Hair follicular keratinocyte (primary cell): Measurements from ENCODE around the gene STK33. TPM values are rescaled to one million over a fixed set of nuclear protein-coding genes. Genes with fewer than 3 reads are reported as not detected.

Experiments
- total RNA-seq: library from RNA; depleted of rRNA; stranded (reverse); fragments of >200 nt; gene quantifications from 2 replicates; pipeline ENCODE4 v1.2.3, GENCODE V29; 2015

The STK33 gene
- 0.46 and 1.1 TPM in 2 replicates for total RNA-seq

DNA sequence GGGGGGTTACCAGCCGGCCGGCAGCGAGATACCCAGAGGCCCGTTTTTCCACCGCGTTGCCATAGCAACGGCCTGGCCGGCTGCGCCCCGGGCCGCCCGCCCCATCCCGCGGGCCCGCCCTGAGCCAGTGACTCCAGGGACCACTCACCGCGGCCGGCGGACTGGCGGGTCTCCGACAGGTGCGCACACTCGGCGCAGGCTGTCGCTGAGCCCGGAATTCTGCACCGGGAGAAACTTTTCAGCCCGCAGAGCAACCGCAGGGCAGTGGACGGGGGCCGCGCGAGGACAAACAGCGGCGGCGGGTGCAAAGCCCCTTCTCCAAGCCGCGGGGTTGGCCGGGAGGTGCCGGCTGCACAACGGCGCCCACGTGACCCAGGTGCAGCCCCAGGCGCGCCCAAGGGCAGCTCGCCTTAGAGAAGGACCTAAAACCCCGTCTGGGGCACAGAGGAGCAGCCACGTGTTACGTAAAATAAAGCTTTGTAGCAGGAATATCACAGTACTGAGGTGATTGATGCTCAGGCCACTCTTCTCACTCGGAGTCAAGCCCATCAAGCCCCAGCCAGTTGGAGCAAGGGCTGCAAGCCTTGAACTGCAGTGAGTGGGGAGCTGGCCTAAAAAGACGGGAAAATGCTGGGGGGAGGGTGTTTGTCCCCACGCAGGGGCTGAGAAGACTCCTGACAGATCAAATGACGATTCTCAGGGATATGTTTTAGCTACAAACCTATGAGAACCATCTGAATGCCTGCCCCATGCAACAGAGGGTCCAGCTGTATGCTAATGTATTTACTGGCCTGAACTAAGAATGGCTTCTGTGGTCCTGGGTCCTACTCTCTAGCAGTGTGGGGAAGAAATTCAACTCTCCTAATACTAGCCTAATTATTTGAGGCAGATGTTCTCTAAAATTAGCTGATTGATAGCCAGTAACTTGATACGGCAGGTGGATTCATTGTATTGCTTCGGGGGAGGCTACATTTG, at the start of gene STK33:
Gene STK33 (minus strand): TSS at position 294 of the 975 bp plus-strand sequence. CDS start 119,323 bp downstream, outside the sequence.

Other genes with a start within 250 kb of the STK33 start
- gene TRIM66, start 88.4 kb upstream of the STK33 start, total RNA-seq, result 1.2 and 1.3 TPM in 2 replicates
- gene RPL27A, start 88.6 kb upstream of the STK33 start, total RNA-seq, result 1,463 and 1,602 TPM in 2 replicates